K562 (cell line): Measurements from ENCODE around the gene NUP205. TPM values are rescaled to one million over a fixed set of nuclear protein-coding genes. Genes with fewer than 3 reads are reported as not detected.
A peak's percentile ranks its signal among the peaks of the same experiment; 100 is the strongest.

Experiments used
- ILF3 ChIP-seq: fragments of 450-650 bp; IDR thresholded peaks from 2 replicates; pipeline ENCODE4 v1.6.1; 2018; ENCODE audit warnings: antibody characterized with exemption, mild to moderate bottlenecking, moderate library complexity, borderline replicate concordance
- JUND ChIP-seq, 2 experiments: IDR thresholded peaks; 2 replicates in 1 of 2; 3 replicates in 1 of 2; pipeline ENCODE4 v1.6.1; 2011; ENCODE audit warnings: borderline replicate concordance in 2 of 2, low read depth in 2 of 2, low read length in 2 of 2, improper control_type of control experiment in 1 of 2, missing biosample characterization in 1 of 2, missing genetic modification characterization in 1 of 2, missing genetic modification reagents in 1 of 2
- NFE2 ChIP-seq: IDR thresholded peaks from 2 replicates; pipeline ENCODE4 v1.6.1; 2014; ENCODE audit warnings: antibody characterized with exemption, low read depth
- YBX1 ChIP-seq: fragments of 450-650 bp; IDR thresholded peaks from 2 replicates; pipeline ENCODE4 v1.7.1; 2016; ENCODE audit warnings: mild to moderate bottlenecking
- ZNF668 ChIP-seq: fragments of 250-450 bp; sonication (Bioruptor Pico); IDR thresholded peaks from 2 replicates; pipeline ENCODE4 v1.8.0; 2022; ENCODE audit warnings: mild to moderate bottlenecking, inconsistent platforms
- polyA plus RNA-seq, 8 experiments: library from polyadenylated mRNA; depleted of rRNA in 4 of 8; stranded (reverse) in 5 of 8; unstranded in 3 of 8; fragments of >200 nt; fragmentation: Nextera tagmentation in 2 of 8; fragmentation: Illumina TruSeq in 1 of 8; extraction: Ambion mirVana in 2 of 8; extraction: Trizol in 1 of 8; gene quantifications; 2 replicates each; pipeline versions ENCODE4 v1.2.1 to v1.2.3, GENCODE V29; 2011 to 2014; ENCODE audit warnings: inconsistent platforms in 1 of 8, missing spikeins in 1 of 8
- total RNA-seq, 7 experiments: library from RNA; depleted of rRNA in 6 of 7; stranded (reverse); fragments of >200 nt in 6 of 7; fragmentation: Illumina TruSeq in 2 of 7; extraction: Trizol in 2 of 7; gene quantifications; 2 replicates each; pipeline versions ENCODE4 v1.2.1 to v1.2.3, GENCODE V29; 2011 to 2021; ENCODE audit warnings: low replicate concordance in 1 of 7
- TF ChIP-seq, protein P1 (sequence below): sonication (generic); formaldehyde crosslinking; IDR thresholded peaks from 2 replicates; pipeline ENCODE4 v1.8.0; 2022; ENCODE audit warnings: mild to moderate bottlenecking, missing genetic modification reagents
- TF ChIP-seq, protein P2 (sequence below): sonication (generic); formaldehyde crosslinking; IDR thresholded peaks from 2 replicates; pipeline ENCODE4 v1.8.0; 2023; ENCODE audit warnings: mild to moderate bottlenecking, missing genetic modification reagents
- TF ChIP-seq, protein P3 (sequence below): fragments of 250-450 bp; sonication (Bioruptor Pico); IDR thresholded peaks from 2 replicates; pipeline ENCODE4 v1.8.0; 2021; ENCODE audit warnings: moderate library complexity, mild to moderate bottlenecking, inconsistent platforms

The NUP205 gene
- total and polyA plus RNA-seq, 9 of the 15 experiments (the other 6 are each of a cell fraction or from before 2014, with no cell fraction given), result 101 to 282 (median 193) TPM

DNA sequence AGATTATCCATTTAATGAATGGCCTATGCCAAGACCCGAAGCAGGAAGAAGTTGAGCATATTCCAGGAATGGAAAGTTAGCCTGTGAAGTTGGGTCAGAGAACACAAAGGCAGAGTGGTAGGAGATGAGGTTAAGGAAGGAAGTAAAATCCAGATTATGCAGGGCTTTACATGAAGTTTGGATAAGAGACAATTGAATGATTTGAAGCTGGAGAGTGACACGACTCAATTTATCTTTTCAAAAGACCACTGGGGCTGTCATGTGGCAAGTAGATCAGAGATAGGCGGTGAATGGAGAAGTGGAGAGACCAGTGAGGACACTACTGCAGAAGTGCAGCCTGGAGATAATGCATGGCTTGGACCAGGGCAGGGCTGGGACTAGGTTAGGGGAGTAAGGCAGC, 40.7 kb upstream of the NUP205 start (continued):
- TF ChIP-seq ILF3, result no peak
- TF ChIP-seq, protein P1, sequence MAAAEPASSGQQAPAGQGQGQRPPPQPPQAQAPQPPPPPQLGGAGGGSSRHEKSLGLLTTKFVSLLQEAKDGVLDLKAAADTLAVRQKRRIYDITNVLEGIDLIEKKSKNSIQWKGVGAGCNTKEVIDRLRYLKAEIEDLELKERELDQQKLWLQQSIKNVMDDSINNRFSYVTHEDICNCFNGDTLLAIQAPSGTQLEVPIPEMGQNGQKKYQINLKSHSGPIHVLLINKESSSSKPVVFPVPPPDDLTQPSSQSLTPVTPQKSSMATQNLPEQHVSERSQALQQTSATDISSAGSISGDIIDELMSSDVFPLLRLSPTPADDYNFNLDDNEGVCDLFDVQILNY (CRISPR knock-in tag), result no peak
- TF ChIP-seq JUND (IDR thresholded peaks at IDR 0.05; ENCODE audit: borderline replicate concordance, low read depth, low read length), result peak; percentile 30; the same call in 1 of the 2 replicates
- peak; percentile 55; the same call in 1 of the 3 replicates for TF ChIP-seq JUND (tag; IDR thresholded peaks at IDR 0.05; ENCODE audit: borderline replicate concordance, low read depth, low read length)
- TF ChIP-seq ZNF668 (CRISPR knock-in tag), result no peak
- TF ChIP-seq, protein P2, sequence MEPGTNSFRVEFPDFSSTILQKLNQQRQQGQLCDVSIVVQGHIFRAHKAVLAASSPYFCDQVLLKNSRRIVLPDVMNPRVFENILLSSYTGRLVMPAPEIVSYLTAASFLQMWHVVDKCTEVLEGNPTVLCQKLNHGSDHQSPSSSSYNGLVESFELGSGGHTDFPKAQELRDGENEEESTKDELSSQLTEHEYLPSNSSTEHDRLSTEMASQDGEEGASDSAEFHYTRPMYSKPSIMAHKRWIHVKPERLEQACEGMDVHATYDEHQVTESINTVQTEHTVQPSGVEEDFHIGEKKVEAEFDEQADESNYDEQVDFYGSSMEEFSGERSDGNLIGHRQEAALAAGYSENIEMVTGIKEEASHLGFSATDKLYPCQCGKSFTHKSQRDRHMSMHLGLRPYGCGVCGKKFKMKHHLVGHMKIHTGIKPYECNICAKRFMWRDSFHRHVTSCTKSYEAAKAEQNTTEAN (CRISPR knock-in tag), result no peak; the same call in 1 of the 2 replicates
- no peak for TF ChIP-seq YBX1
- TF ChIP-seq, protein P3, sequence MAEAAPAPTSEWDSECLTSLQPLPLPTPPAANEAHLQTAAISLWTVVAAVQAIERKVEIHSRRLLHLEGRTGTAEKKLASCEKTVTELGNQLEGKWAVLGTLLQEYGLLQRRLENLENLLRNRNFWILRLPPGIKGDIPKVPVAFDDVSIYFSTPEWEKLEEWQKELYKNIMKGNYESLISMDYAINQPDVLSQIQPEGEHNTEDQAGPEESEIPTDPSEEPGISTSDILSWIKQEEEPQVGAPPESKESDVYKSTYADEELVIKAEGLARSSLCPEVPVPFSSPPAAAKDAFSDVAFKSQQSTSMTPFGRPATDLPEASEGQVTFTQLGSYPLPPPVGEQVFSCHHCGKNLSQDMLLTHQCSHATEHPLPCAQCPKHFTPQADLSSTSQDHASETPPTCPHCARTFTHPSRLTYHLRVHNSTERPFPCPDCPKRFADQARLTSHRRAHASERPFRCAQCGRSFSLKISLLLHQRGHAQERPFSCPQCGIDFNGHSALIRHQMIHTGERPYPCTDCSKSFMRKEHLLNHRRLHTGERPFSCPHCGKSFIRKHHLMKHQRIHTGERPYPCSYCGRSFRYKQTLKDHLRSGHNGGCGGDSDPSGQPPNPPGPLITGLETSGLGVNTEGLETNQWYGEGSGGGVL (CRISPR knock-in tag), result no peak
- TF ChIP-seq NFE2, result peak; percentile 57
